Measurements from ENCODE around the gene RRP8. TPM values are rescaled to one million over a fixed set of nuclear protein-coding genes. Genes with fewer than 3 reads are reported as not detected.
A peak's percentile ranks its signal among the peaks of the same experiment; 100 is the strongest.

RRP8 gene
- total and polyA plus RNA-seq, 3 donors from 2014 or later: 17.5 to 29.6 (median 18.5) TPM

DNA sequence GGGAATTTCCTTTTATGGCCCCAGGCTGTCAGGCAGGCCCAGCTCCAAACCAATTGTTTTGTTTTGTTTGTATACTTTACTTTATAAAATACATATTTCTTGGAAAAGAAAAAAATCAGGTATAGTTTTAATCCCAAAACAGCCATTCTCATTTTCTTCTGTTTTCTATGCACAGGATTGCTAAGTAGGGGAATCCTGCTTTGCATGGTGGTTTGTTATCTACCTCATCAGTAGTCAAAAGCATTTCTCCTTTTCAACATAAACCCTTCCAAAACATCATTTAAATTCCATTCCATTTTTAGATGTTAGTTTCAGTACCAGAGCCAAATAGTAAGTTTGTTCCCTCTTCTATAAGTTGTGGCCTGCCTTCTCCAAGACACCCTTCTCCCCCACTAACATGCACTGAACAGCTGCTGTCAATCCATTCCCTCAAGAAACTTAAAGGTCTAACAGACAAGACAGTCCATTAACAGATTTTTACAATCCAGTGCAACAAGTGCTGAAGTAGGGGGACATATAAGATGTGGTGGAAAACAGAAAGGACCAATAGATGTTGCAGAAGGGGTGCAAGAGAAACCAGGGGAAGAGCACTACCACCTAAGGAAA lies 3.9 kb upstream of the RRP8 start:
- peaks cover 36% of the 10 kb centered on the region for H3K4me1 ChIP-seq
- H3K27ac ChIP-seq: peak overlapping the region; percentile 85 to 90
- intact Hi-C loops (cut with DNase I; ENCODE audit: low total_unique reads): no loop called here
- DNase-seq: no peak
- no peak overlapping the region for H3K4me3 ChIP-seq
- H3K36me3 ChIP-seq (ENCODE audit: low read depth, missing control alignments): no peaks in the 10 kb centered on the region
- no peaks in the 10 kb centered on the region for H3K27me3 ChIP-seq
- no peak for TF ChIP-seq POLR2A (IDR thresholded peaks at IDR 0.05)
- TF ChIP-seq, protein P1, sequence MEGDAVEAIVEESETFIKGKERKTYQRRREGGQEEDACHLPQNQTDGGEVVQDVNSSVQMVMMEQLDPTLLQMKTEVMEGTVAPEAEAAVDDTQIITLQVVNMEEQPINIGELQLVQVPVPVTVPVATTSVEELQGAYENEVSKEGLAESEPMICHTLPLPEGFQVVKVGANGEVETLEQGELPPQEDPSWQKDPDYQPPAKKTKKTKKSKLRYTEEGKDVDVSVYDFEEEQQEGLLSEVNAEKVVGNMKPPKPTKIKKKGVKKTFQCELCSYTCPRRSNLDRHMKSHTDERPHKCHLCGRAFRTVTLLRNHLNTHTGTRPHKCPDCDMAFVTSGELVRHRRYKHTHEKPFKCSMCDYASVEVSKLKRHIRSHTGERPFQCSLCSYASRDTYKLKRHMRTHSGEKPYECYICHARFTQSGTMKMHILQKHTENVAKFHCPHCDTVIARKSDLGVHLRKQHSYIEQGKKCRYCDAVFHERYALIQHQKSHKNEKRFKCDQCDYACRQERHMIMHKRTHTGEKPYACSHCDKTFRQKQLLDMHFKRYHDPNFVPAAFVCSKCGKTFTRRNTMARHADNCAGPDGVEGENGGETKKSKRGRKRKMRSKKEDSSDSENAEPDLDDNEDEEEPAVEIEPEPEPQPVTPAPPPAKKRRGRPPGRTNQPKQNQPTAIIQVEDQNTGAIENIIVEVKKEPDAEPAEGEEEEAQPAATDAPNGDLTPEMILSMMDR (IDR thresholded peaks at IDR 0.05): no peak
- no peaks in the 10 kb centered on the region for H3K9me3 ChIP-seq

DNA sequence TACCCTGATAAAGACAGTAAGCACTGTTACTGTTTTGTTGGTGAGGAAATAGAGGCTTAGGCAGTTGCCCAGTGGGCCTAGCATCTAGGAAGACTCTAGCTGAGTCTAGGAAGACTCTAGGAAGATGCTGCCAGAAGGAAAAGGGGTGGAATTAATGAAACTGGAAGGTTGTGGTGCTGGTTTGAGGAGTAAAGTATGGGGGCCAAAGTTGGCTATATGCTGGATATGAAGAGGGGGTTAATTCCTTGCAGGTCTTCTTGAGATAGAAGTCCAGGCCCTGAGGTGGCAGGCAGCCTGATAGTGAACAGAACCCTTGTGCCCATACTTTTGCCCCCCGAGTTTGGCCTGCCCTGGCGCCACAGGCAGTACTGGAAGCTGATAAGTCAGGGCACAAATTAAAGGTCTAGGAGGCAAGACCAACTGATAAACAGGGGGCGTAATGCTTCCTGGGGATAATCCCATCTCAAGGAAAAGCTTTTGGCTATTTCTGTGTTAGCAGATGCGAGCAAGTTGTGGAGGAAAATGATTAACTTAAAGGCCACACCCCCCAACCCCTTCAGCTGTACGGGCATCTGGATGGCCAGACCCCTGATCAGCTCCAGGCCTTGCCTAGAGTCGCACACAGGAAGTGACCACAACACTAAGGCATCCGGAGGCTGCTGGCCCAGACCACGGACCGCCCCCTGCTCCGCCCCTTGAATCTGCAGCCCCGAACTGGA lies 3.2 kb upstream of the RRP8 start:
- Histone ChIP-seq H3K27me3 (no peaks in the 10 kb centered on the region), H3K27ac (peak overlapping the region; percentile 85 to 90), H3K9me3 (no peaks in the 10 kb centered on the region), H3K4me1 (peaks cover 41% of the 10 kb centered on the region), H3K36me3 (ENCODE audit: low read depth, missing control alignments) (no peaks in the 10 kb centered on the region), H3K4me3 (no peak overlapping the region)
- peak; percentile 95 for DNase-seq
- 30% methylated on average over 11 of the region's 11 CpGs for WGBS, 2 donors
- TF ChIP-seq, protein P1 (IDR thresholded peaks at IDR 0.05): no peak
- peak; percentile 70 for TF ChIP-seq POLR2A (IDR thresholded peaks at IDR 0.05)
- intact Hi-C loops (cut with DNase I; ENCODE audit: low total_unique reads): no loop called here

DNA sequence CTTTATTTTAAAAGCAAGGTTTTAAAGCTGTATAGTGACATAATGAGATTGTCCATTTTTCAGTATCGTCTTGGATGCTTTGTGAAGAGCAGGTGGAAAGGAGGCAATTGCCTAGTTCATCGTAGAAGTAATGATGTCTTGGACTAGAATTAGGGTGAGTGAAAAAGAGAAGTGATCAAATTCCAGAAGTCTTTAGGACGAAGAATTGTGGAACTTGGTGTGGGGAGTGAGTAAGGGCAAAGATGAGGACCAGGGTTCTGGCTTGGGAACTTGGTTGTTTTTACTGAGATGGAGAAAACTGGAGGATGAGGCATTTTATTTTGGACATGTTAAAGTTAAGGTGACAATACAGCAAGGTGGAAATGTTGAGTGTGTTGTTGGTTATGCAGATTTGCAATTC lies 1.4 kb upstream of the RRP8 start:
- DNase-seq: no peak
- intact Hi-C loops (cut with DNase I; ENCODE audit: low total_unique reads): no loop called here

DNA sequence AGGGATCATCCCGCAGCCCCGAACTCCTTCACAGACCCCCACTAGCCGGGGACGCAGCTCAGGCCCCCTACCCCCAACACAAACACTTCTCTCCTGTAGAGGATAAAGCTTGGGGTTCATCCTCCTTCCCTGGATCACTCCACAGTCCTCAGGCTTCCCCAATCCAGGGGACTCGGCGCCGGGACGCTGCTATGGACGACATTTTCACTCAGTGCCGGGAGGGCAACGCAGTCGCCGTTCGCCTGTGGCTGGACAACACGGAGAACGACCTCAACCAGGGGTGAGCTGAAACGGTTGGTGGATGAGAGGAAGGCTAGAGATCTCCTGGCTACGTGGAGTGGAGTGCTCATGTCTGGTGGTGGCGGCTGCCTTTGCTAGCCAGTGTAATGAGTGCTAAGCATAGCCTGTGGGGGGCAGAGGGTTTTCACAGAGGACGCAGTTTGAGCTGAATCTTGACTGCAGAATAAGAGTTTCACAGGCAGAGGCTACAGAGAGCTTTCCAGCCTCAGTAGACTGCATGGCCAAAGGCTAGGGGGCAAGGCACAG lies 738 bp upstream of the RRP8 start:
- no peak for TF ChIP-seq POLR2A (IDR thresholded peaks at IDR 0.05)
- TF ChIP-seq, protein P1 (IDR thresholded peaks at IDR 0.05): no peak
- 1% methylated on average over 17 to 20 of the region's 20 CpGs for WGBS, 2 donors

More for the DNA sequence above, 1.4 kb upstream of the RRP8 start:
- TF ChIP-seq, protein P1 (IDR thresholded peaks at IDR 0.05): no peak
- TF ChIP-seq POLR2A (IDR thresholded peaks at IDR 0.05): no peak
- Histone ChIP-seq H3K36me3 (ENCODE audit: low read depth, missing control alignments) (no peaks in the 10 kb centered on the region), H3K4me1 (peaks cover 41% of the 10 kb centered on the region), H3K27me3 (no peaks in the 10 kb centered on the region), H3K4me3 (peak overlapping the region; percentile 95), H3K9me3 (no peaks in the 10 kb centered on the region), H3K27ac (peak overlapping the region; percentile 90)
- 8 to 13% methylated on average over 3 of the region's 3 CpGs for WGBS, 2 donors

More for the DNA sequence above, 738 bp upstream of the RRP8 start:
- no peaks in the 10 kb centered on the region for H3K27me3 ChIP-seq
- intact Hi-C loops (cut with DNase I; ENCODE audit: low total_unique reads): no loop called here
- peaks cover 41% of the 10 kb centered on the region for H3K4me1 ChIP-seq
- H3K36me3 ChIP-seq (ENCODE audit: low read depth, missing control alignments): no peaks in the 10 kb centered on the region
- H3K27ac ChIP-seq: peak overlapping the region; percentile 90
- peak overlapping the region; percentile 95 for H3K4me3 ChIP-seq
- no peaks in the 10 kb centered on the region for H3K9me3 ChIP-seq
- peak; percentile 72 for DNase-seq
